ENCODE results near the gene AGPAT2. TPM values are rescaled to one million over a fixed set of nuclear protein-coding genes. Genes with fewer than 3 reads are reported as not detected.

Gene AGPAT2
- total RNA-seq, 1 experiment from 2014 or later: 103 TPM

GRCh38 chr9:136662326-136662655 is 25.0 kb downstream of the AGPAT2 start:
- no peak overlapping the region for H3K27ac ChIP-seq (ENCODE audit: low read length)
- no peak overlapping the region for H3K4me3 ChIP-seq (ENCODE audit: low read length)
- no peak overlapping the region for H3K9ac ChIP-seq (ENCODE audit: low read length)
- H3K4me2 ChIP-seq (ENCODE audit: low read length): no peak overlapping the region
- intact Hi-C loops (cut with micrococcal nuclease): no loop called here
- H3K36me3 ChIP-seq (ENCODE audit: low read depth, low read length): no peaks in the 10 kb centered on the region
- no TSS peak for BruUV-seq (replicated peaks)
- no peaks in the 10 kb centered on the region for H3K27me3 ChIP-seq (ENCODE audit: low read length)
- no peaks in the 10 kb centered on the region for H4K20me1 ChIP-seq (ENCODE audit: low read length)
- POLR2A ChIA-PET (ENCODE audit: unreplicated experiment): no interaction called here
- no peaks in the 10 kb centered on the region for H3K9me3 ChIP-seq (ENCODE audit: low read length)
- TF ChIP-seq EZH2phosphoT487 (IDR thresholded peaks at IDR 0.05; ENCODE audit: borderline replicate concordance, low read length): no peak
- TF ChIP-seq, protein P1, sequence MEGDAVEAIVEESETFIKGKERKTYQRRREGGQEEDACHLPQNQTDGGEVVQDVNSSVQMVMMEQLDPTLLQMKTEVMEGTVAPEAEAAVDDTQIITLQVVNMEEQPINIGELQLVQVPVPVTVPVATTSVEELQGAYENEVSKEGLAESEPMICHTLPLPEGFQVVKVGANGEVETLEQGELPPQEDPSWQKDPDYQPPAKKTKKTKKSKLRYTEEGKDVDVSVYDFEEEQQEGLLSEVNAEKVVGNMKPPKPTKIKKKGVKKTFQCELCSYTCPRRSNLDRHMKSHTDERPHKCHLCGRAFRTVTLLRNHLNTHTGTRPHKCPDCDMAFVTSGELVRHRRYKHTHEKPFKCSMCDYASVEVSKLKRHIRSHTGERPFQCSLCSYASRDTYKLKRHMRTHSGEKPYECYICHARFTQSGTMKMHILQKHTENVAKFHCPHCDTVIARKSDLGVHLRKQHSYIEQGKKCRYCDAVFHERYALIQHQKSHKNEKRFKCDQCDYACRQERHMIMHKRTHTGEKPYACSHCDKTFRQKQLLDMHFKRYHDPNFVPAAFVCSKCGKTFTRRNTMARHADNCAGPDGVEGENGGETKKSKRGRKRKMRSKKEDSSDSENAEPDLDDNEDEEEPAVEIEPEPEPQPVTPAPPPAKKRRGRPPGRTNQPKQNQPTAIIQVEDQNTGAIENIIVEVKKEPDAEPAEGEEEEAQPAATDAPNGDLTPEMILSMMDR (conservative IDR thresholded peaks at IDR 0.05; ENCODE audit: low read depth, low read length): no peak
- TF ChIP-seq EZH2 (IDR thresholded peaks at IDR 0.05; ENCODE audit: low read length, unreplicated experiment): no peak
- ATAC-seq: no peak
- CTCF ChIA-PET: no interaction called here
- H2AFZ ChIP-seq (ENCODE audit: low read length): no peak overlapping the region
- H3K79me2 ChIP-seq (ENCODE audit: low read length): no peaks in the 10 kb centered on the region
- no peaks in the 10 kb centered on the region for H3K9me2 ChIP-seq (replicated peaks; ENCODE audit: low read length)
- no peak for DNase-seq
- H3K4me1 ChIP-seq (ENCODE audit: insufficient read depth, low read length): no peaks in the 10 kb centered on the region
- no peaks in the 10 kb centered on the region for H3F3A ChIP-seq (ENCODE audit: low read length, unreplicated experiment)

- no peak overlapping the region for H2AFZ ChIP-seq (ENCODE audit: low read length)
- no peaks in the 10 kb centered on the region for H3K9me2 ChIP-seq (replicated peaks; ENCODE audit: low read length)
- H3K4me2 ChIP-seq (ENCODE audit: low read length): no peak overlapping the region
- H4K20me1 ChIP-seq (ENCODE audit: low read length): no peaks in the 10 kb centered on the region
- H3K9me3 ChIP-seq (ENCODE audit: low read length): no peaks in the 10 kb centered on the region
- no peaks in the 10 kb centered on the region for H3F3A ChIP-seq (ENCODE audit: low read length, unreplicated experiment)
- no peaks in the 10 kb centered on the region for H3K79me2 ChIP-seq (ENCODE audit: low read length)
- no peak for ATAC-seq
- BruUV-seq (replicated peaks): no TSS peak
- ChIA-PET CTCF (no interaction called here), POLR2A (ENCODE audit: unreplicated experiment) (no interaction called here)
- intact Hi-C loops (cut with micrococcal nuclease): no loop called here
- H3K36me3 ChIP-seq (ENCODE audit: low read depth, low read length): no peaks in the 10 kb centered on the region
- no peak for DNase-seq
- no peak overlapping the region for H3K4me3 ChIP-seq (ENCODE audit: low read length)
- no peak overlapping the region for H3K9ac ChIP-seq (ENCODE audit: low read length)
- no peaks in the 10 kb centered on the region for H3K27me3 ChIP-seq (ENCODE audit: low read length)
- no peaks in the 10 kb centered on the region for H3K4me1 ChIP-seq (ENCODE audit: insufficient read depth, low read length)
- H3K27ac ChIP-seq (ENCODE audit: low read length): no peak overlapping the region
- TF ChIP-seq, protein P1 (conservative IDR thresholded peaks at IDR 0.05; ENCODE audit: low read depth, low read length): no peak
- TF ChIP-seq EZH2phosphoT487 (IDR thresholded peaks at IDR 0.05; ENCODE audit: borderline replicate concordance, low read length) (no peak), EZH2 (IDR thresholded peaks at IDR 0.05; ENCODE audit: low read length, unreplicated experiment) (no peak)
These were observed 25.5 kb downstream of the AGPAT2 start for GRCh38 chr9:136661641-136662325.

DNA sequence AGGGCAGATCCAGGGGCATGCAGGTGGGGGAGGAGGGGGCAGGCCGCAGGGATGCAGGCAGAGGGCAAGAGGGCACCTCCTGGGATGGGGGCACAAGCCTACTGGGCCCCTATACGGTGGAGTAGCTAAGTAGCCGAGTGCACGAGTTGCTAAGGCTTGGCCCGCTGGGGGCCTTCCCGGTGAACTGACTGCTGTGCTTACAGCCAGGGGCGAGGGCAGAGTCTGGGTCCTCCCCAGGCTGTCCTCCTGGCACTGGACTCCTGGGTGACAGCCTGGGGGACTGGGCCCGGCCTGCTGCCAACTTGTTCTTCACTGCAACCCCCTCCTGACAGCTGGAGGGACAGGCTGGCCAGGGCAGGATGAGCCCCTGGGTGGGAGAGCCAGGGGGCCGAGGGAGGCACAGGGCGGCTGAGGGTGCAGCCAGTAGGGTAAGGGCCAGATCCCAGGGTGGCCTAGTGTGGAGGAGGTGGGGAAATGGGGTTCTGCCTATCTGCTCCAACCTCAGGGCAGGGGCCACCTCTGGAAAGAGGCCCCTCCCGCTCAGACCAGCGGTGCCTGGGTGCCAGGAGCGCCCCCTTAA is 26.2 kb downstream of the AGPAT2 start:
- no peak for ATAC-seq
- ChIA-PET CTCF (no interaction called here), POLR2A (ENCODE audit: unreplicated experiment) (no interaction called here)
- TF ChIP-seq EZH2 (IDR thresholded peaks at IDR 0.05; ENCODE audit: low read length, unreplicated experiment) (no peak), EZH2phosphoT487 (IDR thresholded peaks at IDR 0.05; ENCODE audit: borderline replicate concordance, low read length) (no peak)
- TF ChIP-seq, protein P1 (conservative IDR thresholded peaks at IDR 0.05; ENCODE audit: low read depth, low read length): no peak
- no peak overlapping the region for H3K4me3 ChIP-seq (ENCODE audit: low read length)
- no peaks in the 10 kb centered on the region for H3K9me3 ChIP-seq (ENCODE audit: low read length)
- intact Hi-C loops (cut with micrococcal nuclease): no loop called here
- H3K9me2 ChIP-seq (replicated peaks; ENCODE audit: low read length): no peaks in the 10 kb centered on the region
- H3K79me2 ChIP-seq (ENCODE audit: low read length): no peaks in the 10 kb centered on the region
- no peak overlapping the region for H3K27ac ChIP-seq (ENCODE audit: low read length)
- no peaks in the 10 kb centered on the region for H4K20me1 ChIP-seq (ENCODE audit: low read length)
- H3F3A ChIP-seq (ENCODE audit: low read length, unreplicated experiment): no peaks in the 10 kb centered on the region
- no peak overlapping the region for H3K4me2 ChIP-seq (ENCODE audit: low read length)
- no peaks in the 10 kb centered on the region for H3K27me3 ChIP-seq (ENCODE audit: low read length)
- no peak for DNase-seq
- H3K9ac ChIP-seq (ENCODE audit: low read length): no peak overlapping the region
- H3K4me1 ChIP-seq (ENCODE audit: insufficient read depth, low read length): no peaks in the 10 kb centered on the region
- H2AFZ ChIP-seq (ENCODE audit: low read length): no peak overlapping the region
- no TSS peak for BruUV-seq (replicated peaks)
- no peaks in the 10 kb centered on the region for H3K36me3 ChIP-seq (ENCODE audit: low read depth, low read length)
